Calu3 (cell line): ENCODE measurements around the gene TAS1R2. TPM values are rescaled to one million over a fixed set of nuclear protein-coding genes. Genes with fewer than 3 reads are reported as not detected.

ENCODE experiments used
- BruUV-seq: library from RNA; stranded (reverse); fragments of 400-500 nt; replicated peaks from 2 replicates; lab custom pipeline; 2021; lab: Mats Ljungman, UMichigan
- CTCF ChIA-PET: fragments of 300-600 bp; sonication (Branson Sonifier 250); formaldehyde crosslinking; loops from one replicate; lab custom pipeline; 2022; ENCODE audit warnings: antibody characterized with exemption; lab: Charles Lee
- DNase-seq: peaks from one replicate; pipeline ENCODE4 v3.0.0; 2022
- H3K27ac Mint-ChIP-seq: one replicate; pipeline ENCODE4 v1.8.0; 2022; ENCODE audit warnings: mixed read lengths; ENCODE audit not compliant: unreplicated experiment
- H3K27me3 Mint-ChIP-seq: one replicate; pipeline ENCODE4 v1.8.0; 2022; ENCODE audit warnings: mixed read lengths; ENCODE audit not compliant: unreplicated experiment
- H3K36me3 Mint-ChIP-seq: one replicate; pipeline ENCODE4 v1.8.0; 2022; ENCODE audit warnings: mild to moderate bottlenecking, moderate library complexity, mixed read lengths; ENCODE audit not compliant: insufficient read depth, unreplicated experiment
- H3K4me1 Mint-ChIP-seq: one replicate; pipeline ENCODE4 v1.8.0; 2022; ENCODE audit warnings: mild to moderate bottlenecking, low read depth, mixed read lengths; ENCODE audit not compliant: unreplicated experiment
- H3K4me3 Mint-ChIP-seq: one replicate; pipeline ENCODE4 v1.8.0; 2022; ENCODE audit warnings: mild to moderate bottlenecking, low read depth, moderate library complexity, mixed read lengths; ENCODE audit not compliant: unreplicated experiment
- H3K9me3 Mint-ChIP-seq: one replicate; pipeline ENCODE4 v1.8.0; 2022; ENCODE audit warnings: low read depth, mixed read lengths; ENCODE audit not compliant: unreplicated experiment
- intact Hi-C: fragments of 100-400 bp; cut with micrococcal nuclease; formaldehyde crosslinking; loops from one replicate; pipeline ENCODE4 v1.10.0; 2022; ENCODE audit not compliant: unreplicated experiment
- total RNA-seq: library from RNA; stranded (reverse); gene quantifications from 2 replicates; pipeline ENCODE4 v1.2.3, GENCODE V29; 2022
- TF ChIP-seq, protein P1 (sequence below): fragments of 200-600 bp; IDR thresholded peaks from one replicate; pipeline ENCODE4 v1.8.0; 2022; ENCODE audit warnings: antibody characterized with exemption; ENCODE audit not compliant: unreplicated experiment

TAS1R2 gene
- total RNA-seq, 1 experiment from 2014 or later, result not detected

DNA sequence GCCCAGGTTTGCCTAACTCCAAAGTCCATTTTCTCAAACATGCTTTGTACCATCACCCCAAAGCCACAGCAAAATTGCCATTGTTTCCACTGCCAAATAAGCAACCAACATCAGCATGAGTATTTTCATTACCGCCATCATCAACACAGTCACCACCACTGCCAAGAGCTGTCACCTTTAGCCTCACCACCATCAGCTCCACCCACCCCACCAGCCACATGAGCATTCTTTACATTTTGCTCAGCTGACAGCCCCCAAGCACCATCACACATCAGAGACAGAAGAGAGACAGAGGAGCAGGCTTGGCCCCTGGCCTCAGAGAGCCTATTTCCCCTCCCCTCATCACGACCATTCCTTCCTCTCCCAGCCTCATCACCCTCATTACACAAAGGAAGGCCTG lies 42.7 kb downstream of the TAS1R2 start:
- no peak overlapping the region for H3K27ac Mint-ChIP-seq
- H3K4me1 Mint-ChIP-seq, result no peaks in the 10 kb centered on the region
- H3K36me3 Mint-ChIP-seq, result no peaks in the 10 kb centered on the region
- H3K9me3 Mint-ChIP-seq, result no peaks in the 10 kb centered on the region
- H3K4me3 Mint-ChIP-seq, result no peak overlapping the region
- TF ChIP-seq, protein P1, sequence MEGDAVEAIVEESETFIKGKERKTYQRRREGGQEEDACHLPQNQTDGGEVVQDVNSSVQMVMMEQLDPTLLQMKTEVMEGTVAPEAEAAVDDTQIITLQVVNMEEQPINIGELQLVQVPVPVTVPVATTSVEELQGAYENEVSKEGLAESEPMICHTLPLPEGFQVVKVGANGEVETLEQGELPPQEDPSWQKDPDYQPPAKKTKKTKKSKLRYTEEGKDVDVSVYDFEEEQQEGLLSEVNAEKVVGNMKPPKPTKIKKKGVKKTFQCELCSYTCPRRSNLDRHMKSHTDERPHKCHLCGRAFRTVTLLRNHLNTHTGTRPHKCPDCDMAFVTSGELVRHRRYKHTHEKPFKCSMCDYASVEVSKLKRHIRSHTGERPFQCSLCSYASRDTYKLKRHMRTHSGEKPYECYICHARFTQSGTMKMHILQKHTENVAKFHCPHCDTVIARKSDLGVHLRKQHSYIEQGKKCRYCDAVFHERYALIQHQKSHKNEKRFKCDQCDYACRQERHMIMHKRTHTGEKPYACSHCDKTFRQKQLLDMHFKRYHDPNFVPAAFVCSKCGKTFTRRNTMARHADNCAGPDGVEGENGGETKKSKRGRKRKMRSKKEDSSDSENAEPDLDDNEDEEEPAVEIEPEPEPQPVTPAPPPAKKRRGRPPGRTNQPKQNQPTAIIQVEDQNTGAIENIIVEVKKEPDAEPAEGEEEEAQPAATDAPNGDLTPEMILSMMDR, result no peak
- CTCF ChIA-PET, result interaction anchor here (0.6 kb wide), 1 partner anchor 930 kb away, joined by 3 read pairs; no protein-coding TSS in a partner anchor
- peaks cover 87% of the 10 kb centered on the region for H3K27me3 Mint-ChIP-seq
- intact Hi-C loops, result no loop called here
- no peak for DNase-seq
- no TSS peak for BruUV-seq

DNA sequence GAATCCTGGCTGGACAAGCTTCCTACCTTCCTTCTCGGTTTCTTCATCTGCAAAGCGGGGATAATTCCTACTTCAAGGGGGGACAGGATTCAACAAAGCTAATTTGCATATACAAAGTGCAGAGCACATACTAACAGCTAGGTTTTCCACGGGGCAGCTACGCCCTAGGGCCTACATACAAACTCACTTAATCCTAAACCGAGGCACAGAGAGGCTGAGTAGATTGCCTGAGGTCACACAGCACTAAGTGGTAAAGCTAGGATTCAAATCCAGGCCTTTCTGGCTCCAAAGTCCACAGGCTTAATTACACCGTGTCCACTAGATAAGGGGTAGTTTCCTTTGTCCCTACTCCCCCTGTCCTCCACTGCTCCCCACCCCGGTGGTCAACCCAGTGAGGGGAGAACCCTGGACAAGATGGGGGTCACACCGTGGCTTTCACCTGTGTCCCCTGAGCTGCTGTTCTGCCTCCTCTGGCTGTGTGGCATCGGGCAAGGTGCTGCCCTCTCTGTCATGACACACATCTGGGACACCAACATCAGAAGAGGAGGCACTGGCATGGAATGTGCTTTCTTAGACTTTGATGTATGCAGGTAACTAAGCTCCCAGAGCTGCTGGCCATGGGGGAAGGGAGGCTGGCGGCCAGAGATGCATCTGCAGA lies 44.5 kb downstream of the TAS1R2 start:
- no TSS peak for BruUV-seq
- CTCF ChIA-PET, result no interaction called here
- no peak overlapping the region for H3K27ac Mint-ChIP-seq
- intact Hi-C loops, result no loop called here
- H3K4me3 Mint-ChIP-seq, result no peak overlapping the region
- H3K27me3 Mint-ChIP-seq, result peaks cover 90% of the 10 kb centered on the region
- DNase-seq, result no peak
- no peaks in the 10 kb centered on the region for H3K4me1 Mint-ChIP-seq
- no peaks in the 10 kb centered on the region for H3K36me3 Mint-ChIP-seq
- H3K9me3 Mint-ChIP-seq, result no peaks in the 10 kb centered on the region
- TF ChIP-seq, protein P1, result no peak

DNA sequence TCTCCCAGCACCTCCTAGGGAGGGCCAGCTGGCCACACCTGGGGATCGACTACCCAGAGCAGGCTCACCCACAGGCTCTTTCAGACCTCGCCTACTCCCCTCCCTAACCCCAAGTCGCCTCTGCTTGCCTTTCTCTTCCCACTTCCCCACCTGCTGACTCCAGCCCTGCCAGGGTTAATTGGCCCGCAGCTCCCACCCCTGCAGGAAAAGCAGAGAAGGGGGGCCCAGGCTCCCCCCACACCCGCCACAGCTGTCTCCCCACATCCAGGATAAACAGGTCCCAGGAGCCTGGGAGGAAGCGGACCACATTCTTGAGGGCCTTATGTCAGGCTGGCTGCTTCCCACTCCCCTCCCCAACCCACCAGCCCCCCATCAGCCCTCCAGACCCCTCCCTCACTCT lies 45.0 kb downstream of the TAS1R2 start:
- peaks cover 90% of the 10 kb centered on the region for H3K27me3 Mint-ChIP-seq
- intact Hi-C loops, result no loop called here
- no peak overlapping the region for H3K4me3 Mint-ChIP-seq
- CTCF ChIA-PET, result no interaction called here
- H3K4me1 Mint-ChIP-seq, result no peaks in the 10 kb centered on the region
- H3K36me3 Mint-ChIP-seq, result no peaks in the 10 kb centered on the region
- TF ChIP-seq, protein P1, result no peak
- H3K9me3 Mint-ChIP-seq, result no peaks in the 10 kb centered on the region
- no peak overlapping the region for H3K27ac Mint-ChIP-seq
- no TSS peak for BruUV-seq
- no peak for DNase-seq

DNA sequence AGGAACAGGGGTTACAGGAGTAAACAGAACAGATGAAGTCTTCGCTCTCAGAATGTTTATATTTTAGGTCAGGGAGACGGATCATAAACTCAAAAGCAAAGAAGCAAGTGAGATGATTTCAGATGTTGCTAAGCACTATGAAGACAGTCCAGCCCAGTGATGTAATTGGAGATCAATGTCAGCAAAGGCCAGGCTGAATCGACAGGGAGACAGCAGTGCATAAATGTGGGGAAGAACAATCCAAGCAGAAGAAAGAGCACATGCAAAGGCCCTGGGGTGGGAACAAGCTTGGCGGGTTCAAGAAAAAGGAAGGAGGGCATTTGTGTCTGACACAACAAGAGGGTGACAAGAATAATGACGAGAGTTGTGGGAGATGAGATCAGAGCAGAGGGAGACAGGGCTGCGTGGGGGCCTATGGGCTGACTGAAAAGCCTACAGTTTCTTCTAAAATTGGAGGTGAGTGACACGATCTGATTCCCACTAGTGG lies 47.0 kb downstream of the TAS1R2 start:
- no peak overlapping the region for H3K4me3 Mint-ChIP-seq
- H3K27me3 Mint-ChIP-seq, result peaks cover 88% of the 10 kb centered on the region
- no peaks in the 10 kb centered on the region for H3K4me1 Mint-ChIP-seq
- H3K9me3 Mint-ChIP-seq, result no peaks in the 10 kb centered on the region
- TF ChIP-seq, protein P1, result no peak
- CTCF ChIA-PET, result no interaction called here
- BruUV-seq, result no TSS peak
- DNase-seq, result no peak
- no peak overlapping the region for H3K27ac Mint-ChIP-seq
- intact Hi-C loops, result no loop called here
- H3K36me3 Mint-ChIP-seq, result no peaks in the 10 kb centered on the region
